Breast epithelium (tissue), 3 donors: ENCODE data around the gene EFNA5.

Experiments used
- POLR2A ChIP-seq: fragments of 450-650 bp; IDR thresholded peaks from one replicate; pipeline ENCODE4 v1.6.1; 2016; ENCODE audit warnings: antibody characterized with exemption, mild to moderate bottlenecking, moderate library complexity
- POLR2AphosphoS5 ChIP-seq, 3 donors: sonication (generic); formaldehyde crosslinking; IDR thresholded peaks; one replicate each; pipeline ENCODE4 v1.6.1; 2017; ENCODE audit warnings: antibody characterized with exemption in 3 of 3
- TF ChIP-seq, protein P1 (sequence below), 3 donors: fragments of 450-650 bp; IDR thresholded peaks; one replicate each; pipeline ENCODE4 v1.5.1; 2016 to 2017; ENCODE audit warnings: antibody characterized with exemption in 3 of 3, mild to moderate bottlenecking in 3 of 3, moderate library complexity in 3 of 3

DNA sequence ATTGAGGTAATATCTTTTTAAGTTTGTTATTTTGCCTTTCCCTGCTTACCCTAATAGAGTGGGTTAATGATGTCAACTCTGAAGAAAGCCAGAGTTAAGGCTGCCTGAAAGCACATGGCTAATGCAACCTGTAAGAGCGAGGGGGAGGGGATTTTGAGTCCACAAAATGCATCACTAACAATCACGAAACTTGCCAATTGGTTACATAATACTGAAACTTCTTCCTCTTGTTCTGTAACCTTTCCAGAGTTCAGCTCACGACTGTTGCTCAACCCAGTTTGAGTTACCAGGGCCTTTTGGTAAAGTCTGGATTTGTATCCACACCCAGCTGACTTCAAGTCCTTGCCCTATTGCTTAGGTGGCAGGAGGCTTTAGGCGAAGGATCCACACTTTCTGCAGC lies 308.8 kb downstream of the EFNA5 start:
- TF ChIP-seq, protein P1, sequence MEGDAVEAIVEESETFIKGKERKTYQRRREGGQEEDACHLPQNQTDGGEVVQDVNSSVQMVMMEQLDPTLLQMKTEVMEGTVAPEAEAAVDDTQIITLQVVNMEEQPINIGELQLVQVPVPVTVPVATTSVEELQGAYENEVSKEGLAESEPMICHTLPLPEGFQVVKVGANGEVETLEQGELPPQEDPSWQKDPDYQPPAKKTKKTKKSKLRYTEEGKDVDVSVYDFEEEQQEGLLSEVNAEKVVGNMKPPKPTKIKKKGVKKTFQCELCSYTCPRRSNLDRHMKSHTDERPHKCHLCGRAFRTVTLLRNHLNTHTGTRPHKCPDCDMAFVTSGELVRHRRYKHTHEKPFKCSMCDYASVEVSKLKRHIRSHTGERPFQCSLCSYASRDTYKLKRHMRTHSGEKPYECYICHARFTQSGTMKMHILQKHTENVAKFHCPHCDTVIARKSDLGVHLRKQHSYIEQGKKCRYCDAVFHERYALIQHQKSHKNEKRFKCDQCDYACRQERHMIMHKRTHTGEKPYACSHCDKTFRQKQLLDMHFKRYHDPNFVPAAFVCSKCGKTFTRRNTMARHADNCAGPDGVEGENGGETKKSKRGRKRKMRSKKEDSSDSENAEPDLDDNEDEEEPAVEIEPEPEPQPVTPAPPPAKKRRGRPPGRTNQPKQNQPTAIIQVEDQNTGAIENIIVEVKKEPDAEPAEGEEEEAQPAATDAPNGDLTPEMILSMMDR (IDR thresholded peaks at IDR 0.05): no peak
- peak in 2 of 3 donors; percentile 53 to 55 for TF ChIP-seq POLR2AphosphoS5 (IDR thresholded peaks at IDR 0.05)
- no peak for TF ChIP-seq POLR2A
